OCI-LY7 (cell line): ENCODE data around the gene NTF3. TPM values are rescaled to one million over a fixed set of nuclear protein-coding genes. Genes with fewer than 3 reads are reported as not detected.

Source experiments
- BruUV-seq: library from RNA; stranded (reverse); fragments of 400-500 nt; replicated peaks from 2 replicates; lab custom pipeline; 2021; lab: Mats Ljungman, UMichigan
- CTCF ChIA-PET: fragments of 300-600 bp; sonication (Branson Sonifier 250); formaldehyde crosslinking; loops from one replicate; lab custom pipeline; 2022; ENCODE audit warnings: antibody characterized with exemption; ENCODE audit not compliant: unreplicated experiment; lab: Charles Lee
- POLR2A ChIA-PET: fragments of 300-600 bp; sonication (Branson Sonifier 250); formaldehyde crosslinking; loops from one replicate; lab custom pipeline; 2022; ENCODE audit warnings: antibody characterized with exemption; lab: Charles Lee
- DNase-seq: peaks from one replicate; pipeline ENCODE4 v3.0.0-alpha.2; 2015; ENCODE audit warnings: low spot score
- H2AFZ ChIP-seq: fragments of 200-600 bp; sonication (generic), shearing (Covaris generic); 2 replicates; pipeline ENCODE4 v1.6.1; 2014; ENCODE audit warnings: mild to moderate bottlenecking, antibody characterized with exemption, low read length, moderate library complexity
- H3K27ac ChIP-seq: fragments of 200-600 bp; sonication (generic); 2 replicates; pipeline ENCODE4 v1.5.1; 2014; ENCODE audit warnings: mixed run types, low read depth, mild to moderate bottlenecking, moderate library complexity, low read length, inconsistent platforms; ENCODE audit not compliant: poor library complexity, severe bottlenecking
- H3K36me3 ChIP-seq: fragments of 200-600 bp; sonication (generic); 2 replicates; pipeline ENCODE4 v1.6.1; 2014; ENCODE audit warnings: mild to moderate bottlenecking, antibody characterized with exemption, low read length, moderate library complexity, mixed read lengths; ENCODE audit not compliant: insufficient read depth
- H3K4me1 ChIP-seq: fragments of 200-600 bp; sonication (generic); 2 replicates; pipeline ENCODE4 v1.5.1; 2014; ENCODE audit warnings: mild to moderate bottlenecking, low read length; ENCODE audit not compliant: insufficient read depth, poor library complexity, severe bottlenecking
- H3K4me2 ChIP-seq: fragments of 200-600 bp; sonication (generic); 2 replicates; pipeline ENCODE4 v1.6.1; 2014; ENCODE audit warnings: mild to moderate bottlenecking, low read length
- H3K4me3 ChIP-seq: fragments of 200-600 bp; sonication (generic); 2 replicates; pipeline ENCODE4 v1.5.1; 2014; ENCODE audit warnings: mild to moderate bottlenecking, low read depth, low read length; ENCODE audit not compliant: poor library complexity, severe bottlenecking
- H3K79me2 ChIP-seq: fragments of 200-600 bp; sonication (generic); 2 replicates; pipeline ENCODE4 v1.6.1; 2016; ENCODE audit warnings: low read depth, mild to moderate bottlenecking, low read length, moderate library complexity, mixed read lengths; ENCODE audit not compliant: insufficient read depth
- H3K9me2 ChIP-seq: fragments of 200-600 bp; sonication (generic); 2 replicates; pipeline ENCODE4 v1.6.1; 2016; ENCODE audit warnings: mild to moderate bottlenecking, low read length, mixed read lengths; ENCODE audit not compliant: insufficient read depth
- H3K9me3 ChIP-seq: fragments of 200-600 bp; sonication (generic); 2 replicates; pipeline ENCODE4 v1.6.1; 2014; ENCODE audit warnings: mild to moderate bottlenecking, mixed run types, low read length, mixed read lengths
- H4K20me1 ChIP-seq: fragments of 200-600 bp; sonication (generic); 2 replicates; pipeline ENCODE4 v1.6.1; 2014; ENCODE audit warnings: mild to moderate bottlenecking, antibody characterized with exemption, low read length, moderate library complexity, mixed read lengths; ENCODE audit not compliant: insufficient read depth
- EZH2phosphoT487 ChIP-seq: fragments of 200-600 bp; sonication (generic); IDR thresholded peaks from 2 replicates; pipeline ENCODE4 v1.6.1; 2018; ENCODE audit warnings: low read depth, borderline replicate concordance, mild to moderate bottlenecking, mixed run types, antibody characterized with exemption, low read length, moderate library complexity, mixed read lengths
- intact Hi-C: fragments of 100-400 bp; cut with micrococcal nuclease; formaldehyde crosslinking; loops from one replicate; pipeline ENCODE4 v1.10.0; 2022; ENCODE audit not compliant: unreplicated experiment
- total RNA-seq, 2 experiments: library from RNA; depleted of rRNA in 1 of 2; stranded (reverse); fragments of >200 nt in 1 of 2; shearing (Covaris generic) in 1 of 2; gene quantifications; 2 replicates each; pipeline ENCODE4 v1.2.3, GENCODE V29; 2014 to 2022
- TF ChIP-seq, protein P1 (sequence below): fragments of 200-600 bp; sonication (generic); conservative IDR thresholded peaks from 2 replicates; pipeline ENCODE4 v1.5.1; 2014; ENCODE audit warnings: mild to moderate bottlenecking, antibody characterized with exemption, low read length, moderate library complexity, mixed read lengths

NTF3 gene
- total RNA-seq, 2 experiments from 2014 or later: 9.6 to 11.5 TPM

- no peak for DNase-seq
- Histone ChIP-seq H4K20me1 (no peaks in the 10 kb centered on the region), H3K4me2 (no peak overlapping the region), H3K4me3 (no peak overlapping the region), H3K27ac (no peak overlapping the region), H2AFZ (no peak overlapping the region), H3K9me3 (no peaks in the 10 kb centered on the region), H3K4me1 (peaks cover 13% of the 10 kb centered on the region), H3K9me2 (no peaks in the 10 kb centered on the region), H3K79me2 (no peaks in the 10 kb centered on the region), H3K36me3 (no peaks in the 10 kb centered on the region)
- ChIA-PET POLR2A (interaction anchor here (1.1 kb wide), 1 partner anchor 87 kb away, joined by 5 read pairs; no protein-coding TSS in a partner anchor), CTCF (no interaction called here)
- intact Hi-C loops: no loop called here
- TF ChIP-seq, protein P1, sequence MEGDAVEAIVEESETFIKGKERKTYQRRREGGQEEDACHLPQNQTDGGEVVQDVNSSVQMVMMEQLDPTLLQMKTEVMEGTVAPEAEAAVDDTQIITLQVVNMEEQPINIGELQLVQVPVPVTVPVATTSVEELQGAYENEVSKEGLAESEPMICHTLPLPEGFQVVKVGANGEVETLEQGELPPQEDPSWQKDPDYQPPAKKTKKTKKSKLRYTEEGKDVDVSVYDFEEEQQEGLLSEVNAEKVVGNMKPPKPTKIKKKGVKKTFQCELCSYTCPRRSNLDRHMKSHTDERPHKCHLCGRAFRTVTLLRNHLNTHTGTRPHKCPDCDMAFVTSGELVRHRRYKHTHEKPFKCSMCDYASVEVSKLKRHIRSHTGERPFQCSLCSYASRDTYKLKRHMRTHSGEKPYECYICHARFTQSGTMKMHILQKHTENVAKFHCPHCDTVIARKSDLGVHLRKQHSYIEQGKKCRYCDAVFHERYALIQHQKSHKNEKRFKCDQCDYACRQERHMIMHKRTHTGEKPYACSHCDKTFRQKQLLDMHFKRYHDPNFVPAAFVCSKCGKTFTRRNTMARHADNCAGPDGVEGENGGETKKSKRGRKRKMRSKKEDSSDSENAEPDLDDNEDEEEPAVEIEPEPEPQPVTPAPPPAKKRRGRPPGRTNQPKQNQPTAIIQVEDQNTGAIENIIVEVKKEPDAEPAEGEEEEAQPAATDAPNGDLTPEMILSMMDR: no peak
- TF ChIP-seq EZH2phosphoT487: no peak
- BruUV-seq: no TSS peak
Observed at GRCh38 chr12:5515458-5515857, 83.5 kb downstream of the NTF3 start.

DNA sequence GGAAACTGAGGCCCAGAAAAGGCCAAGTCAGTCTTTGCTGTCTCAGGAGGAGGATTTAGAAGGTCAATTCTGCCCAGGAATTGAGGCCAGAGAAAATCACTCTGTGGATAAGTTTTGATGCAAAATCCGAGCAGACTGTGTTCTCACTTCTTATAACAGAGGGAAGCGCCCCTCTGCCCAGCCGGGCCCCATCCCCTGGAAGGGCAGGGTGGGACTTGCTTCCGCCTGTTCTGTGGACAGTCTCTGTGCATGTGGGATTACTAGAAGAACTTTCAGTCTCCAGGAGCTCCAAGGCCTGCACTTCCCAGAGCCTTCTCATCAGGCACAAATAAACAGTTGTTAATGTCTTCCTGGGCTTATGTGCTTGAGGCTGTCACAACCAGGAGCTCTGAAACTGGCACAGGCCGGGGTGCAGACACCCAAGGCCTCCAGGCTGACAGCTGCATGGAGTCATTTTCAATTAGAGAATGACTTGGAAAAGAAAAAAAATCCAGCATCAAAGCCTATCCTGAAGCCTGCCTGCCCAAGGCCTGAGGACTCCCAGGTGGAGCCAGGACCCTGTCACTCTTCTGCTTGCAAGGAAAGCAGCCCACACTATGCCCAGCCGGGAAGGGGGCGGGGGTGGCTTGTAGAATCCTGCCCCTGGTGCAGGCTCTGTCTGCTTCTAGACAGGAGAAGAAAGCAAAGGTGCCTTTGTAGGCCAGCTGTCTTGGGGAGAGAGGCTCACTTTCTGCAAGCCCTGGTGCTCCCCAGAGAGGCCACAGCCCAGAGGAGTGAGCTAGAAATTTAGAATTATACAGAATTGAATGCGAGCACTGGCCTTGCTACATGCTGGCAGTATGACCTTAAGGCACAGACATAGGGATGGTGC is 84.7 kb downstream of the NTF3 start:
- no peak for TF ChIP-seq EZH2phosphoT487
- TF ChIP-seq, protein P1: no peak
- Histone ChIP-seq H3K27ac (no peak overlapping the region), H3K9me3 (no peaks in the 10 kb centered on the region), H2AFZ (no peak overlapping the region), H4K20me1 (no peaks in the 10 kb centered on the region), H3K4me2 (no peak overlapping the region), H3K36me3 (no peaks in the 10 kb centered on the region), H3K9me2 (no peaks in the 10 kb centered on the region), H3K4me1 (peaks cover 5% of the 10 kb centered on the region), H3K4me3 (no peak overlapping the region), H3K79me2 (no peaks in the 10 kb centered on the region)
- CTCF ChIA-PET: no interaction called here
- intact Hi-C loops: no loop called here
- DNase-seq: no peak
- BruUV-seq: no TSS peak
- POLR2A ChIA-PET: interaction anchor here (1.1 kb wide), 1 partner anchor 88 kb away, joined by 5 read pairs; no protein-coding TSS in a partner anchor
